Esophagus muscularis mucosa (tissue), 4 donors: ENCODE results near the gene ZNF385A. TPM values are rescaled to one million over a fixed set of nuclear protein-coding genes. Genes with fewer than 3 reads are reported as not detected.

Source experiments
- DNase-seq: peaks from one replicate; pipeline ENCODE4 v3.0.0-alpha.2; 2017; ENCODE audit errors: extremely low spot score
- H3K27ac ChIP-seq, 4 donors: fragments of 200-600 bp; sonication (generic); replicated peaks in 1 of 4; 1 replicate in 3 of 4; 2 replicates in 1 of 4; pipeline ENCODE4 v1.5.1; 2016 to 2019; ENCODE audit warnings: mild to moderate bottlenecking in 1 of 4
- H3K27me3 ChIP-seq, 4 donors: fragments of 200-600 bp; sonication (generic); one replicate each; pipeline versions ENCODE4 v1.5.1 to v1.6.0; 2016 to 2019
- H3K36me3 ChIP-seq, 4 donors: fragments of 200-600 bp; sonication (generic); one replicate each; pipeline ENCODE4 v1.5.1; 2016 to 2019
- H3K4me1 ChIP-seq, 4 donors: fragments of 200-600 bp; sonication (generic); one replicate each; pipeline ENCODE4 v1.5.1; 2016 to 2019
- H3K4me3 ChIP-seq, 4 donors: fragments of 200-600 bp; sonication (generic); 1 replicate in 2 of 4; 2 replicates in 2 of 4; pipeline ENCODE4 v1.5.1; 2016 to 2019; ENCODE audit warnings: mild to moderate bottlenecking in 4 of 4, moderate library complexity in 1 of 4
- H3K9me3 ChIP-seq, 4 donors: fragments of 200-600 bp; sonication (generic); 1 replicate in 3 of 4; 2 replicates in 1 of 4; pipeline ENCODE4 v1.5.1; 2016 to 2019
- CTCF ChIP-seq, 3 experiments: fragments of 200-600 bp in 2 of 3; fragments of 450-650 bp in 1 of 3; sonication (generic) in 2 of 3; IDR thresholded peaks; one replicate each; pipeline ENCODE4 v1.5.1; 2017 to 2019; ENCODE audit warnings: antibody characterized with exemption in 3 of 3, mild to moderate bottlenecking in 2 of 3, moderate library complexity in 1 of 3
- EP300 ChIP-seq: sonication (generic); formaldehyde crosslinking; IDR thresholded peaks from one replicate; pipeline ENCODE4 v1.6.1; 2017; ENCODE audit warnings: antibody characterized with exemption
- POLR2A ChIP-seq: fragments of 450-650 bp; IDR thresholded peaks from one replicate; pipeline ENCODE4 v1.6.1; 2017; ENCODE audit warnings: antibody characterized with exemption, moderate library complexity, mild to moderate bottlenecking, low read depth
- POLR2AphosphoS5 ChIP-seq, 2 donors: sonication (generic); formaldehyde crosslinking; IDR thresholded peaks; one replicate each; pipeline ENCODE4 v1.6.1; 2017; ENCODE audit warnings: antibody characterized with exemption in 2 of 2
- WGBS: methylation state at CpG from one replicate; pipeline ENCODE4 v1.1.5; 2018; 5-methylcytosine and 5-hydroxymethylcytosine counted together
- intact Hi-C: fragments of 100-400 bp; cut with DNase I; formaldehyde crosslinking; loops from one replicate; pipeline ENCODE4 v1.15.1; 2023
- small RNA-seq, 3 donors: library from RNA; depleted of rRNA; stranded (forward); fragments of <200 nt; gene quantifications; one replicate each; pipeline ENCODE3, GENCODE V24; 2016
- total RNA-seq, 4 donors: library from RNA; depleted of rRNA; stranded (reverse); fragments of >200 nt; gene quantifications; one replicate each; pipeline versions ENCODE4 v1.1.0 to v1.2.1, GENCODE V29; 2016

ZNF385A gene
- total RNA-seq, 4 donors from 2014 or later = 15.7 to 32.6 (median 19.4) TPM

- peaks cover 0 to 14% (median 0%) of the 10 kb centered on the region in 4 donors for H3K36me3 ChIP-seq
- peak within 1 kb of the TSS; percentile 58 to 79 (median 66) for H3K4me3 ChIP-seq
- intact Hi-C loops = loop anchor here (5.0 kb wide), 3 partner anchors 37 to 73 kb away; partner anchors contain the start of gene GPR84
- TF ChIP-seq CTCF (IDR thresholded peaks at IDR 0.05) (peak; percentile 59 to 67 (median 61)), EP300 (no peak), POLR2AphosphoS5 (IDR thresholded peaks at IDR 0.05) (peak; percentile 84 to 92), POLR2A (peak; percentile 46)
- H3K4me1 ChIP-seq = peaks cover 25 to 53% (median 50%) of the 10 kb centered on the region in 4 donors
- peak; percentile 99 for DNase-seq
- WGBS = under 1% methylated on average over 33 of the region's 34 CpGs
- no peaks in the 10 kb centered on the region for H3K9me3 ChIP-seq
- peak within 1 kb of the TSS; percentile 78 to 90 (median 85) for H3K27ac ChIP-seq
- no peaks in the 10 kb centered on the region for H3K27me3 ChIP-seq
Observed at GRCh38 chr12:54324617-54325441, 59.7 kb downstream of the ZNF385A start, which contains the start of gene COPZ1. COPZ1 (plus strand) TSS chr12:54325131; CDS start chr12:54325164, 33 bp downstream.

- 89% methylated on average over 5 of the region's 5 CpGs for WGBS
- no peak overlapping the region for H3K27ac ChIP-seq
- intact Hi-C loops = loop anchor here (5.0 kb wide), 2 partner anchors 34 to 69 kb away; no protein-coding TSS in a partner anchor
Observed at GRCh38 chr12:54321363-54321762, 63.2 kb downstream of the ZNF385A start.

More at GRCh38 chr12:54321363-54321762, 63.2 kb downstream of the ZNF385A start:
- Histone ChIP-seq H3K9me3 (no peaks in the 10 kb centered on the region), H3K4me3 (no peak overlapping the region), H3K27me3 (no peaks in the 10 kb centered on the region), H3K36me3 (no peaks in the 10 kb centered on the region), H3K4me1 (peaks cover 9 to 18% (median 16%) of the 10 kb centered on the region in 4 donors)
- TF ChIP-seq POLR2AphosphoS5 (IDR thresholded peaks at IDR 0.05) (no peak), EP300 (no peak), POLR2A (no peak), CTCF (IDR thresholded peaks at IDR 0.05) (no peak)
- DNase-seq = no peak

Small RNAs within 50 kb of the gene (small RNA-seq; reads per million reads assigned to genes)
- gene MIR148B (50.8 to 79.9 (median 76.8) reads per million in 3 donors), gene RN7SL744P (0 reads per million in 3 donors)

Other genes starting within 250 kb of the ZNF385A start
- gene SMUG1, start 195.7 kb downstream of the ZNF385A start, total RNA-seq = 10 to 100 TPM; 28.0 to 37.2 (median 30.8) TPM
- gene CBX5, start 104.6 kb downstream of the ZNF385A start, total RNA-seq = 10 to 100 TPM; 29.0 to 45.3 (median 37.3) TPM
- gene HNRNPA1, start 104.0 kb downstream of the ZNF385A start, total RNA-seq = 100 to 1,000 TPM; 216 to 368 (median 270) TPM
- gene NFE2, start 83.7 kb downstream of the ZNF385A start, total RNA-seq = 1 to 10 TPM in 1 of 4 donors, under 1 TPM in 2, not detected in 1; 0.32 to 3.8 (median 0.42) TPM
- gene COPZ1, start 59.6 kb downstream of the ZNF385A start, total RNA-seq = 10 to 100 TPM; 41.1 to 61.9 (median 48.5) TPM
- gene GPR84, start 20.2 kb downstream of the ZNF385A start, total RNA-seq = under 1 TPM in 1 of 4 donors, not detected in 3; 0.66 TPM
- 100 to 1,000 TPM; 264 to 785 (median 602) TPM for gene ITGA5, start 34.5 kb upstream of the ZNF385A start, total RNA-seq
- gene GTSF1, start 88.9 kb upstream of the ZNF385A start, total RNA-seq = not detected
- gene NCKAP1L, start 113.0 kb upstream of the ZNF385A start, total RNA-seq = 10 to 100 TPM; 11.1 to 23.2 (median 20.0) TPM
- gene PDE1B, start 164.9 kb upstream of the ZNF385A start, total RNA-seq = 1 to 10 TPM; 4.5 to 9.7 (median 5.0) TPM
- 10 to 100 TPM in 1 of 4 donors, 1 to 10 TPM in 3; 3.6 to 10.2 (median 7.0) TPM for gene PPP1R1A, start 203.9 kb upstream of the ZNF385A start, total RNA-seq